ENCODE measurements around the gene GPRIN1.
"Not testable (repeated sequence)": the region's sequence is repeated elsewhere in the genome, so short reads cannot be mapped to it uniquely, and the experiment has no call there.

The GPRIN1 gene

GRCh38 chr5:176621661-176622079 lies 11.7 kb upstream of the GPRIN1 start:
- no peak for DNase-seq

DNA sequence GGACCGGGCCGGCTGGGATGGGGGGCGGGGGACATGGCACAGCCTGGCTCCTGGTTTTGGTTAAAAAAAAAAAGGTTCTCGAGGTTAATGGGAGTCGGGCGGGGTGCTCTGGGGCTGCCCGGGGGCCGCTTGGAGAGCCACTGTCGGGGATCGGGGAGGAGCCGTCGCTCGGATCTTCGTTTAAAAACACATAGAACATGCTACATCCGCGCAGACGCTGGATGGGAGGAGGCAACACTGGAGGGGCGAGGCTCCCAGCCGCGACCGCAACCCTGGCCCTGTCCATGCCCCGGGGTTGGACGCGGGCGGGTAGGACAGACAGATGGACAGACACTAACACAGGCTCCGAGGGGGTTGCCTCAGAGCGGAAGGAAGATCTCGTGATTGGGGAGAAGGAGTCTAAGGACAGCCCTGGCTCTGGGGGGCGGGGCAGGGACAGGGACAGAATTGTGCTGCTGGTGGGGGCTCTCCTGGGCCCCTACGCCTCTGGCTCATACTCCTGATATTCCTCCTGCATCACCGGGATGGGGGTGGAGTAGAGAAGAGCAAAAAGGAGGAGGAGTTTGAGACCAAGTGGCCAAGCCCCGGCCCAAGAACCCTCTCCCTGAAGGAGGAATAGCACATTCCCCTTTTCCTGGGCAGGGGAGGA lies 10.5 kb upstream of the GPRIN1 start:
- no peak for DNase-seq

DNA sequence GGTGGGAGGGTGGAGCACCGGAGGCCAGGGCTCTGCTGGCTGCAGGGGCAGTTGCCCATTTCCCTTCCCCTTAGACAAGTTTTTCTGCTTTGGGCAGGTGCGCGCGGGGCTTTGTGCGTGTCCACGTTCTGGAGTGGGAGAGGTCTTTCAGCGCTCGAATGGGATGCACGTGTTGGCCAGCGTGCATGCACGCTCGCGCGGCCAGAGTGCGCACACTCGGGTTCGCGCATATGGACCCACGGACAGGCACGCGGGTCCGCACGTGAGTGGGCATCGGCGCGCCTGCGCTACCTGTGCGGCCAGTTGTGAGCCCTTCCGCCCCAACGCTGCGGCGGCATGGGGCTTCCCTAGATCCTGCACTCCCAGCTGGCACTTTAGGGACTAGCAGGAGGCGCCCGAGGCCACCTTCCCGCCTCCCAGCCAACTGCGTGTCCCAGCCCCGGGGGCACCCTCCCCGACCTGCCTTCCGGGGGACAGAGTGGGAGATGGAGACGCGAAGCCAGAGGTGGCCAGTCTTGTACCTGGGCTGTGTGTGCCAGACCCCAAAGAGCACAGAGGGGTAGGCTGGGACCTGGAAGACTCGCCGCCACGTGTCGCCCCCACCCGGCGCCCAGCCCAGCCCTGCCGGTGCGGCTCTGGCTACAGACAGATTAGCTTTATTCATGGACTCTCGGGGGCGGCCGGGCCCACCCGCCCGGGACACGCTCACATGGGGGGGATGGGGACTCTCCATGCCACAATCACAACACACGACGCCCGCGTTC lies 9.8 kb upstream of the GPRIN1 start:
- no peak for DNase-seq

DNA sequence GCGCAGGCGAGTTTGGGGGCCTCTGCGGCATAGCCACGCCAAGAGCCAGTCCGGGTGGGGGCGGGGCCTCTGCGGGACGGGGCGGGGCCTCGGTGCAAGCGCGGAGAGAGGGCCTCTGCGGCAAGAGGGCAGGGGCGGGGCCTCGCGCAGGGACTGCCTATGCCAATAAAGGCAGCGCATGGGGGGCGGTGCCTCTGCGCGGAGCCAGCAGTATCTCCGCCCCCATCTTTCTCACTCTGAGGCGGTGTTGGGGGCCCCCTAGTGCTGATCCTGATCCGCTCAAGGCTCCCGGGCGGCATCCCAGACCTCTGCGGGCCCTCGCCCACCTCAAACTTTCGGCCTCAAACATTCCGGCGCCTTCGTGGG lies 9.2 kb upstream of the GPRIN1 start:
- peak; percentile 88 for DNase-seq

DNA sequence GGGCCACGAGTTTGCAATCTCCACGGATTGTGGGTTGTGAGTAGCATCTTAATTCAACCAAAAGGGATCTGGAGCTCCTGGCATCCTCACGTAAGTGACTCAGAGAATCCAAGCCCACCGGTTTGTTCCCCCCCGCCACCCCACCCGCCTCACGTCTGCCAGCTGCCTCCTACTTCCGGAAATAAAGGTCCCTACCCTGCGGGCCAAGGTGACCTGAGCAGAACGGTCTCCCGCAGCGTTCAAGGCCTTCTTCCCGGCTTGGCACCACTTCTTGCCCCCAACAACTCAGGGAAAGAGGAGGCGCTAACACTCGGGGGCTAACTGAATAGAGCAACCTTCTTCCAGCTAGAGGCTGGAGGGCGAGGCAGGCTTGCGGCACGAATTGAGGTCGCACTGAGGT lies 8.8 kb upstream of the GPRIN1 start:
- no peak for DNase-seq

DNA sequence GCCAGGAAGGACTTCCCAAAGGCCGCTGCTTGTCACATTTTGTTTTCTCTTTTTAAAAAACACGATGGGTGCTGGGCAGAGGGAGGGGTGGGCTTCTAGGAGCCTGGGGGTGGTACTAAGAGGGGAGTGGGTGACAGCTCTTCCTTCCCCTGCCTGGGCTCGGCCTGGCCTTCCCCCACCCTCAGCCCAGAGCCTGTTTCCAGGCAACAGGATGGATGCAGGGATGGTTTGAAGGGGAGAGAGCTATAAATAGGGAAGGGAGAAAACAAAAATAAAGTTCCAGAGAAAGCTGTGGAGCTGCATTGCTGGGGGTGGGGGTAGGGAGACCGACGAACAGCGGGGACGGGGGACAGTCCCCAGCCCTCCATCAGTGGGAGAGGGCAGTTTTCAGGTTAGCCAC lies 6.6 kb upstream of the GPRIN1 start:
- DNase-seq: no peak

- DNase-seq: peak; percentile 79
These were observed 5.0 kb upstream of the GPRIN1 start for GRCh38 chr5:176614805-176615478.

GRCh38 chr5:176612855-176613254 lies 2.9 kb upstream of the GPRIN1 start:
- DNase-seq: no peak

- DNase-seq: no peak
These were observed 2.1 kb upstream of the GPRIN1 start for GRCh38 chr5:176612008-176612407.

GRCh38 chr5:176611435-176611834 lies 1.5 kb upstream of the GPRIN1 start:
- peak; percentile 80 for DNase-seq

GRCh38 chr5:176610435-176610773 lies 448 bp upstream of the GPRIN1 start:
- DNase-seq: no peak

- DNase-seq: no peak
These were observed 826 bp downstream of the GPRIN1 start for GRCh38 chr5:176608937-176609723.

DNA sequence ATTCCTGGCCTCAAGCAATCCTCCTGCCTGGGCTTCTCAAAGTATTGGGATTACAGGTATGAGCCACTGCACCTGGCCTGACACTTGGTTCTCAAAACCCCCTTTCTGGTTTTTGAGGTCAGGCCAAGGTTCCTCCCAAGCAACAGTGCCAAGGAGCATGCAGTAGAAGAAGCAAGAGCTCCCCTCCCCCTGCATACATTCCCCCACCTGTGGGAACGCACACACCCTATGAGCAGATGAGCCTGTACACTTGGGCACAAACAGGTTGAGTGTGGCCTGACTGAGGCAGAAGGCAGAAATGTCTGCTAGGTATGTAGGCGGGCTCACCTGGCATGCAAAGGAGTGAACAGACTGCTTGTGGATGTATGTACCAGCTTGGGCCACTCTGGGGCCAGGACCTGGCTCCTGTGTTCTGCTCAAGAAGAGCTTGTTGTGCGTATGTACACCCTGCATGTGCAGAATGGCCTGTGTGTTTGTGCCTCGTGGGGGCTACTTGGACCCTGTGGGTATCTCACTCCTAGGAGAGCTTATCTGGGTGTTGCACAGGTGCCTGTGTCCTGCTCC lies 1.7 kb downstream of the GPRIN1 start:
- DNase-seq: no peak

GRCh38 chr5:176606875-176607274 lies 3.1 kb downstream of the GPRIN1 start:
- DNase-seq: no peak

GRCh38 chr5:176606032-176606431 lies 3.9 kb downstream of the GPRIN1 start:
- no peak for DNase-seq

DNA sequence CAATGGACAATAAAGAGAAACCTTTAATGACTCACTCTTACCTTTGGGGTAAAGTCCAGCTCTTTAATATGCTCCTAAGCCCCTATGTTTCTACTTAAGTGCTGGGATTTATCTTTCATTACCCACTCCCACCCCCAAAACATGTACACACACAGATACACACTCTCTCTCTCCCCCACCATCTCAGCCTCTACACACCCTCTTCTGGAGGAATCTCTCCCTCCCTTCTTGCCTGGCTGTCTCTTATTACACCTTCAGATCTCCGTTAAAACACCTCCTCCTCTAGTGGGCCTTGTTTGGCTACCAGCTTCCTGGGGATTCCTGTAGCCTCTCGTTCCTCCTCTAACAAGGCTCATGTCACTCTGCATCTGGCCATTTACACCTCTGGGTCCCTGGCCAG lies 6.9 kb downstream of the GPRIN1 start:
- DNase-seq: no peak

GRCh38 chr5:176601901-176602482 lies 8.0 kb downstream of the GPRIN1 start:
- no peak for DNase-seq

GRCh38 chr5:176599749-176600430 lies 10.1 kb downstream of the GPRIN1 start:
- not testable (repeated sequence) for DNase-seq

GRCh38 chr5:176597417-176598389 lies 12.3 kb downstream of the GPRIN1 start:
- no peak for DNase-seq

GRCh38 chr5:176596689-176597416 lies 13.1 kb downstream of the GPRIN1 start:
- peak; percentile 37 for DNase-seq

All from fibroblast of skin of right biceps (primary cell).